Trophoblast cell (in vitro differentiated cells and primary cell): ENCODE measurements around the gene TBC1D22A.

Experiments
- DNase-seq, 2 donors: peaks; one replicate each; pipeline ENCODE4 v3.0.0-alpha.2; 2016
- H2AFZ ChIP-seq: 2 replicates; pipeline ENCODE4 v1.6.1; 2013; ENCODE audit warnings: low read length, moderate library complexity, mild to moderate bottlenecking; ENCODE audit not compliant: insufficient read depth, poor library complexity
- H2AK5ac ChIP-seq: 2 replicates; pipeline ENCODE4 v1.6.1; 2013; ENCODE audit warnings: mild to moderate bottlenecking, low read length
- H2BK120ac ChIP-seq: 2 replicates; pipeline ENCODE4 v1.6.1; 2013; ENCODE audit warnings: low read length, mild to moderate bottlenecking, moderate library complexity; ENCODE audit not compliant: insufficient read depth, poor library complexity
- H2BK12ac ChIP-seq: 2 replicates; pipeline ENCODE4 v1.6.1; 2013; ENCODE audit warnings: mild to moderate bottlenecking, low read length, moderate library complexity
- H2BK5ac ChIP-seq: 2 replicates; pipeline ENCODE4 v1.6.1; 2013; ENCODE audit warnings: low read length, low read depth, moderate library complexity, mild to moderate bottlenecking; ENCODE audit not compliant: poor library complexity
- H3K14ac ChIP-seq: 2 replicates; pipeline ENCODE4 v1.6.1; 2013; ENCODE audit warnings: mild to moderate bottlenecking, low read length
- H3K18ac ChIP-seq: 2 replicates; pipeline ENCODE4 v1.6.1; 2013; ENCODE audit warnings: mild to moderate bottlenecking, low read length
- H3K23ac ChIP-seq: 2 replicates; pipeline ENCODE4 v1.6.1; 2013; ENCODE audit warnings: low read length
- H3K27ac ChIP-seq: 2 replicates; pipeline ENCODE4 v1.5.1; 2013; ENCODE audit warnings: low read depth, mild to moderate bottlenecking, inconsistent platforms, low read length, moderate library complexity
- H3K27me3 ChIP-seq: 2 replicates; pipeline ENCODE4 v1.6.1; 2013; ENCODE audit warnings: inconsistent platforms, mild to moderate bottlenecking, low read length, moderate library complexity; ENCODE audit not compliant: insufficient read depth
- H3K36me3 ChIP-seq, 2 experiments: 1 replicate in 1 of 2; 2 replicates in 1 of 2; pipeline ENCODE4 v1.6.1; 2013; ENCODE audit warnings: low read length in 2 of 2, mild to moderate bottlenecking in 2 of 2, moderate library complexity in 1 of 2; ENCODE audit not compliant: insufficient read depth in 2 of 2, control insufficient read depth in 1 of 2
- H3K4ac ChIP-seq: 2 replicates; pipeline ENCODE4 v1.6.1; 2013; ENCODE audit warnings: low read depth, mild to moderate bottlenecking, low read length, moderate library complexity
- H3K4me1 ChIP-seq, 2 experiments: 1 replicate in 1 of 2; 2 replicates in 1 of 2; pipeline ENCODE4 v1.6.1; 2013; ENCODE audit warnings: low read length in 2 of 2, mild to moderate bottlenecking in 2 of 2, moderate library complexity in 1 of 2; ENCODE audit not compliant: insufficient read depth in 2 of 2, control insufficient read depth in 1 of 2
- H3K4me2 ChIP-seq: 2 replicates; pipeline ENCODE4 v1.6.1; 2013; ENCODE audit warnings: inconsistent platforms, mild to moderate bottlenecking, low read length, moderate library complexity
- H3K4me3 ChIP-seq: 2 replicates; pipeline ENCODE4 v1.5.1; 2013; ENCODE audit warnings: mild to moderate bottlenecking, low read depth, low read length, inconsistent platforms
- H3K79me1 ChIP-seq: one replicate; pipeline ENCODE4 v1.6.1; 2013; ENCODE audit warnings: low read length
- H3K79me2 ChIP-seq: 2 replicates; pipeline ENCODE4 v1.6.1; 2013; ENCODE audit warnings: low read length, mild to moderate bottlenecking; ENCODE audit not compliant: control insufficient read depth, insufficient read depth, poor library complexity
- H3K9ac ChIP-seq: 2 replicates; pipeline ENCODE4 v1.6.1; 2013; ENCODE audit warnings: mild to moderate bottlenecking, low read length
- H3K9me3 ChIP-seq: 2 replicates; pipeline ENCODE4 v1.6.1; 2013; ENCODE audit warnings: low read depth, mild to moderate bottlenecking, control low read depth, inconsistent platforms, low read length; ENCODE audit not compliant: insufficient read depth
- H4K12ac ChIP-seq: 2 replicates; pipeline ENCODE4 v1.6.1; 2013; ENCODE audit warnings: low read depth, mild to moderate bottlenecking, low read length, moderate library complexity
- H4K8ac ChIP-seq: 2 replicates; pipeline ENCODE4 v1.6.1; 2013; ENCODE audit warnings: low read depth, mild to moderate bottlenecking, low read length, moderate library complexity
- H4K91ac ChIP-seq: one replicate; pipeline ENCODE4 v1.6.1; 2013; ENCODE audit warnings: low read depth, mild to moderate bottlenecking, low read length, moderate library complexity
- WGBS: extraction: QIAGEN DNeasy Blood & Tissue Kit; methylation state at CpG from one replicate; pipeline ENCODE4 v1.1.7; 2013; ENCODE audit warnings: missing lambda C conversion rate; ENCODE audit not compliant: insufficient read length, insufficient coverage; ENCODE audit errors: extremely low coverage; 5-methylcytosine and 5-hydroxymethylcytosine counted together

Gene TBC1D22A

DNA sequence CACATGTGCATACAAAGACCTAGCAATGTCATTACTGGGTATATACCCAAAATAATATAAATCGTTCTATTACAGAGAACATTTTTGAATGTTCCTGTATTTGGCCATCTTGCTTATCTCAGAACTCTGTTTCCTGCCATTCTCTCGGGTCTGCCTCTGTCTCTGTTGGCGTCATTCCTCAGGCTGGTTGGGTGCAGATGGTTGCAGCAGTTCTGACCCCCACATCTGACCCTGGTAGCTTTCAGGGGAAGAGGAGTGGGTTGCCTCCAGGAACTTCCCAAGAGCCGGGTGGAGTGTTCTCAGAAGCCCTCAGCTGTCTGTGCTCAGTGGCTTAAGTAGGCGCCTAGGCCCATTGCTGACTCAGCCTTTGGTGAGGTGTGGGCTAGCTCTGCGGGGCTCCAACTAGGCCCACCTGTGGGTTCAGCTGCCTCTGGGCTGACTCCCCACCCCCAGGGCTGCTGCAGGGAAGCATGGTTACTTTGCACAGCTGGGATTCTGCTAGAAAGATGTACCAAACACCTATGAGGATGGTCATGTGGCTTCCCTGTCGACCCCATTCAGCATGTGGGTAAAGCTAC lies 114.0 kb downstream of the TBC1D22A start:
- Histone ChIP-seq H3K27me3 (no peaks in the 10 kb centered on the region), H3K36me3 (peaks cover 0 to 2% of the 10 kb centered on the region in 2 experiments), H2BK5ac (no peak overlapping the region), H3K4me2 (no peak overlapping the region), H2AFZ (no peak overlapping the region), H3K9ac (no peak overlapping the region), H3K27ac (no peak overlapping the region), H3K4me1 (no peaks in the 10 kb centered on the region), H2BK12ac (no peak overlapping the region), H4K8ac (no peak overlapping the region), H3K9me3 (no peaks in the 10 kb centered on the region), H3K18ac (no peak overlapping the region), H3K4ac (no peak overlapping the region), H3K79me1 (no peaks in the 10 kb centered on the region), H2BK120ac (no peak overlapping the region), H3K23ac (no peak overlapping the region), H3K79me2 (no peaks in the 10 kb centered on the region), H4K12ac (no peak overlapping the region), H4K91ac (no peak overlapping the region), H3K14ac (no peak overlapping the region), H2AK5ac (no peak overlapping the region), H3K4me3 (no peak overlapping the region)
- DNase-seq, result no peak
- WGBS, result no CpG with 5 or more reads among the region's 7 CpGs

DNA sequence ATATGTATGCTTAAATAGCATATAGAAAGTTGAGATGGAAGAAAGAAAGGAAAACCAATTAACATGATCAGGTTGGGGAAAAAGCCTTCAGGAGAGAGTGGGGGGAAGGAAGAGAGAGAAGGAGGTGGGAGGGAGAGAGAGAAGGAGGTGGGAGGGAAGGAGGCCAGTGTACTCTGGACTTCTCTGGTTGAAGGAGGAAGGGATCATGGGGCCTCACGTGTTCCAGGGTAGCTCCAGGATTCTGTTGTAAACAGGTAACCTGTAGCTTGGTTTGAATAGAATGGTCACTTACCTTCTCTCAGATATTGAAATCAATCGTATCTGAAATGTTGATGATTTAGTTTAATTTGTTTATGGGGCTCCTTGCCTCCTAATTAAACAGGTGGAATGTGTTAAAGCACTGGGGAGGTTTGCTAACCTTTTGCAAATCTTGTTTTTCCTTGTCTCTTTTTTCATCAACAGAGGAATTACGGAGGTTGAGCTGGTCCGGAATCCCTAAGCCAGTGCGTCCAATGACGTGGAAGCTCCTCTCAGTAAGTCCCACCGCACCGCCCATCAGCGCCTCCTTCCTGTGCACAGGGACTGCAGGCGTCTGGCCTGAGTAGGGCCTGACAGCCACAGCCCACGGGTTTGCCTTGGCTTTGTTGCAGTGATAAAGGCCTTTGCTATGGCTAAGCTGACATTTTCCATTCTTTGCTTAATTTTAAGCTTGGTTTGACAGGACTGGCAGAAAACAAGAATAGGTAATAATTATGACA lies 115.9 kb downstream of the TBC1D22A start:
- WGBS, result no CpG with 5 or more reads among the region's 11 CpGs
- no peak overlapping the region for H3K4me3 ChIP-seq
- no peaks in the 10 kb centered on the region for H3K9me3 ChIP-seq
- H2AK5ac ChIP-seq, result no peak overlapping the region
- H4K12ac ChIP-seq, result no peak overlapping the region
- H3K27me3 ChIP-seq, result no peaks in the 10 kb centered on the region
- H4K8ac ChIP-seq, result no peak overlapping the region
- no peak overlapping the region for H2BK12ac ChIP-seq
- no peak overlapping the region for H4K91ac ChIP-seq
- H3K4ac ChIP-seq, result no peak overlapping the region
- no peak overlapping the region for H3K23ac ChIP-seq
- no peak overlapping the region for H3K4me2 ChIP-seq
- H3K27ac ChIP-seq, result no peak overlapping the region
- H2BK5ac ChIP-seq, result no peak overlapping the region
- DNase-seq, result peak; percentile 20 to 61
- H3K36me3 ChIP-seq, result peaks cover 0 to 2% of the 10 kb centered on the region in 2 experiments
- no peak overlapping the region for H2BK120ac ChIP-seq
- H3K4me1 ChIP-seq, result no peaks in the 10 kb centered on the region
- H3K18ac ChIP-seq, result no peak overlapping the region
- H3K9ac ChIP-seq, result no peak overlapping the region
- H3K79me1 ChIP-seq, result no peaks in the 10 kb centered on the region
- no peak overlapping the region for H3K14ac ChIP-seq
- H2AFZ ChIP-seq, result no peak overlapping the region
- no peaks in the 10 kb centered on the region for H3K79me2 ChIP-seq

DNA sequence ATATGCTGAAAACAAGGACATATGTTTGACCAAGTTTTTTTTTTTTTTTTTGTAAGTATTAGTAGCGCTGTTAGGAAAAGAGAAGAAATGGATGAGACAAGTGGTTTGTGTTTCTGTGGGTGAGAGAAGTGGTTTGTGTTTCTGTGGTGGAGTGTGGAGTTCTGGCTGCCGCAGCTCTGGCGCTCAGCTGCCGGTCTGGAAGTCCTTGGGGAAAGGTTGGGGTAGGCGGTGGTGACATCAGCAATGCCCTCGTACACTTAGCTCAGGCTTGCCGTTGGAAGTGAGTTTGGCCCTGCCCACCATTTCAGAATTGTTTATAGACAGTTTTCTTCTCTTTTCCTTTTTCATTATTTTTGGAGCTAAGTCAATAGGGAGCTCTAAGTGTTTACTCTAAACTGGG lies 116.6 kb downstream of the TBC1D22A start:
- Histone ChIP-seq H4K91ac (no peak overlapping the region), H3K36me3 (peaks cover 0 to 2% of the 10 kb centered on the region in 2 experiments), H4K12ac (no peak overlapping the region), H3K27ac (no peak overlapping the region), H3K14ac (no peak overlapping the region), H4K8ac (no peak overlapping the region), H3K23ac (no peak overlapping the region), H3K79me1 (no peaks in the 10 kb centered on the region), H3K18ac (no peak overlapping the region), H2BK120ac (no peak overlapping the region), H2AFZ (no peak overlapping the region), H3K27me3 (no peaks in the 10 kb centered on the region), H2AK5ac (no peak overlapping the region), H2BK12ac (no peak overlapping the region), H2BK5ac (no peak overlapping the region), H3K4me3 (no peak overlapping the region), H3K79me2 (no peaks in the 10 kb centered on the region), H3K9ac (no peak overlapping the region), H3K4me2 (no peak overlapping the region), H3K4ac (no peak overlapping the region), H3K9me3 (no peaks in the 10 kb centered on the region), H3K4me1 (no peaks in the 10 kb centered on the region)
- DNase-seq, result no peak
- WGBS, result no CpG with 5 or more reads among the region's 7 CpGs

GRCh38 chr22:46881373-46882118 lies 119.1 kb downstream of the TBC1D22A start:
- WGBS, result no CpG with 5 or more reads among the region's 11 CpGs

More at GRCh38 chr22:46881373-46882118, 119.1 kb downstream of the TBC1D22A start:
- no peak overlapping the region for H4K12ac ChIP-seq
- H3K36me3 ChIP-seq, result peaks cover 0 to 5% of the 10 kb centered on the region in 2 experiments
- no peak overlapping the region for H4K91ac ChIP-seq
- no peak overlapping the region for H2AFZ ChIP-seq
- H3K4me2 ChIP-seq, result no peak overlapping the region
- no peaks in the 10 kb centered on the region for H3K27me3 ChIP-seq
- H3K27ac ChIP-seq, result no peak overlapping the region
- no peaks in the 10 kb centered on the region for H3K4me1 ChIP-seq
- DNase-seq, result no peak
- no peak overlapping the region for H3K9ac ChIP-seq
- no peaks in the 10 kb centered on the region for H3K79me1 ChIP-seq
- no peak overlapping the region for H2AK5ac ChIP-seq
- H3K18ac ChIP-seq, result no peak overlapping the region
- no peak overlapping the region for H2BK120ac ChIP-seq
- H3K23ac ChIP-seq, result no peak overlapping the region
- H2BK5ac ChIP-seq, result no peak overlapping the region
- no peak overlapping the region for H3K4ac ChIP-seq
- H2BK12ac ChIP-seq, result no peak overlapping the region
- H3K4me3 ChIP-seq, result no peak overlapping the region
- no peaks in the 10 kb centered on the region for H3K9me3 ChIP-seq
- H3K79me2 ChIP-seq, result no peaks in the 10 kb centered on the region
- no peak overlapping the region for H3K14ac ChIP-seq
- H4K8ac ChIP-seq, result no peak overlapping the region
